ENCODE measurements around the gene USH2A.

The USH2A gene

GRCh38 chr1:215761446-215761845, 661.8 kb downstream of the USH2A start:
- Histone ChIP-seq H3K27ac (ENCODE audit: low read length) (no peak overlapping the region), H3K79me2 (ENCODE audit: insufficient read depth, low read length) (no peaks in the 10 kb centered on the region), H2AFZ (ENCODE audit: low read depth, low read length) (no peak overlapping the region), H3K4me3 (ENCODE audit: low read depth in 1 of 2, low read length in 2 of 2) (no peak overlapping the region), H3K4me1 (ENCODE audit: insufficient read depth, low read length) (no peaks in the 10 kb centered on the region), H3K27me3 (ENCODE audit: insufficient read depth, low read length, poor library complexity) (no peaks in the 10 kb centered on the region), H3K36me3 (ENCODE audit: insufficient read depth, low read length) (no peaks in the 10 kb centered on the region), H3K4me2 (ENCODE audit: insufficient read depth, low read length) (no peak overlapping the region), H4K20me1 (ENCODE audit: insufficient read depth, low read length) (no peaks in the 10 kb centered on the region), H3K9ac (ENCODE audit: low read depth, low read length) (no peak overlapping the region), H3K9me3 (ENCODE audit: insufficient read depth, low read length, severe bottlenecking) (no peaks in the 10 kb centered on the region)
- no peak for ATAC-seq (ENCODE audit: insufficient read depth, low read depth)
- DNase-seq = no peak
- TF ChIP-seq CTCF (IDR thresholded peaks at IDR 0.05; ENCODE audit: borderline replicate concordance, extremely low read depth, low read length, poor library complexity, severe bottlenecking) (no peak), EZH2 (IDR thresholded peaks at IDR 0.05; ENCODE audit: borderline replicate concordance, low read depth, low read length, severe bottlenecking) (no peak)

- no peaks in the 10 kb centered on the region for H4K20me1 ChIP-seq (ENCODE audit: insufficient read depth, low read length)
- no peak overlapping the region for H3K4me2 ChIP-seq (ENCODE audit: insufficient read depth, low read length)
- no peak overlapping the region for H3K4me3 ChIP-seq (ENCODE audit: low read depth in 1 of 2, low read length in 2 of 2)
- TF ChIP-seq CTCF (IDR thresholded peaks at IDR 0.05; ENCODE audit: borderline replicate concordance, extremely low read depth, low read length, poor library complexity, severe bottlenecking) (no peak), EZH2 (IDR thresholded peaks at IDR 0.05; ENCODE audit: borderline replicate concordance, low read depth, low read length, severe bottlenecking) (no peak)
- no peak for ATAC-seq (ENCODE audit: insufficient read depth, low read depth)
- no peaks in the 10 kb centered on the region for H3K4me1 ChIP-seq (ENCODE audit: insufficient read depth, low read length)
- no peak for DNase-seq
- no peaks in the 10 kb centered on the region for H3K79me2 ChIP-seq (ENCODE audit: insufficient read depth, low read length)
- no peaks in the 10 kb centered on the region for H3K9me3 ChIP-seq (ENCODE audit: insufficient read depth, low read length, severe bottlenecking)
- H2AFZ ChIP-seq (ENCODE audit: low read depth, low read length) = no peak overlapping the region
- H3K36me3 ChIP-seq (ENCODE audit: insufficient read depth, low read length) = no peaks in the 10 kb centered on the region
- no peak overlapping the region for H3K27ac ChIP-seq (ENCODE audit: low read length)
- no peaks in the 10 kb centered on the region for H3K27me3 ChIP-seq (ENCODE audit: insufficient read depth, low read length, poor library complexity)
- no peak overlapping the region for H3K9ac ChIP-seq (ENCODE audit: low read depth, low read length)
Measured at GRCh38 chr1:215754112-215754511, 669.1 kb downstream of the USH2A start.

GRCh38 chr1:215749414-215749813, 673.8 kb downstream of the USH2A start:
- no peaks in the 10 kb centered on the region for H4K20me1 ChIP-seq (ENCODE audit: insufficient read depth, low read length)
- H3K4me2 ChIP-seq (ENCODE audit: insufficient read depth, low read length) = no peak overlapping the region
- DNase-seq = no peak
- H3K79me2 ChIP-seq (ENCODE audit: insufficient read depth, low read length) = no peaks in the 10 kb centered on the region
- H3K4me1 ChIP-seq (ENCODE audit: insufficient read depth, low read length) = no peaks in the 10 kb centered on the region
- H3K9ac ChIP-seq (ENCODE audit: low read depth, low read length) = no peak overlapping the region
- H3K4me3 ChIP-seq (ENCODE audit: low read depth in 1 of 2, low read length in 2 of 2) = no peak overlapping the region
- no peak overlapping the region for H3K27ac ChIP-seq (ENCODE audit: low read length)
- TF ChIP-seq CTCF (IDR thresholded peaks at IDR 0.05; ENCODE audit: borderline replicate concordance, extremely low read depth, low read length, poor library complexity, severe bottlenecking) (no peak), EZH2 (IDR thresholded peaks at IDR 0.05; ENCODE audit: borderline replicate concordance, low read depth, low read length, severe bottlenecking) (no peak)
- H3K9me3 ChIP-seq (ENCODE audit: insufficient read depth, low read length, severe bottlenecking) = no peaks in the 10 kb centered on the region
- no peak overlapping the region for H2AFZ ChIP-seq (ENCODE audit: low read depth, low read length)
- H3K27me3 ChIP-seq (ENCODE audit: insufficient read depth, low read length, poor library complexity) = no peaks in the 10 kb centered on the region
- no peak for ATAC-seq (ENCODE audit: insufficient read depth, low read depth)
- H3K36me3 ChIP-seq (ENCODE audit: insufficient read depth, low read length) = no peaks in the 10 kb centered on the region

- no peak for DNase-seq
Measured at GRCh38 chr1:215748431-215748830, 674.8 kb downstream of the USH2A start.

More at GRCh38 chr1:215748431-215748830, 674.8 kb downstream of the USH2A start:
- no peaks in the 10 kb centered on the region for H3K4me1 ChIP-seq (ENCODE audit: insufficient read depth, low read length)
- no peak for TF ChIP-seq EZH2 (IDR thresholded peaks at IDR 0.05; ENCODE audit: borderline replicate concordance, low read depth, low read length, severe bottlenecking)
- TF ChIP-seq CTCF (IDR thresholded peaks at IDR 0.05; ENCODE audit: borderline replicate concordance, extremely low read depth, low read length, poor library complexity, severe bottlenecking) = no peak
- no peaks in the 10 kb centered on the region for H3K36me3 ChIP-seq (ENCODE audit: insufficient read depth, low read length)
- no peak overlapping the region for H3K4me3 ChIP-seq (ENCODE audit: low read depth in 1 of 2, low read length in 2 of 2)
- H3K27ac ChIP-seq (ENCODE audit: low read length) = no peak overlapping the region
- no peak for ATAC-seq (ENCODE audit: insufficient read depth, low read depth)
- H4K20me1 ChIP-seq (ENCODE audit: insufficient read depth, low read length) = no peaks in the 10 kb centered on the region
- no peaks in the 10 kb centered on the region for H3K27me3 ChIP-seq (ENCODE audit: insufficient read depth, low read length, poor library complexity)
- H2AFZ ChIP-seq (ENCODE audit: low read depth, low read length) = no peak overlapping the region
- H3K9ac ChIP-seq (ENCODE audit: low read depth, low read length) = no peak overlapping the region
- no peaks in the 10 kb centered on the region for H3K79me2 ChIP-seq (ENCODE audit: insufficient read depth, low read length)
- no peak overlapping the region for H3K4me2 ChIP-seq (ENCODE audit: insufficient read depth, low read length)
- no peaks in the 10 kb centered on the region for H3K9me3 ChIP-seq (ENCODE audit: insufficient read depth, low read length, severe bottlenecking)

Measured in DND-41 (cell line).